NCI-H146 treated with DMSO at 0.1 percent for 48 hours (cell line): ENCODE data around the gene SH3TC2.
"Not testable (repeated sequence)": the region's sequence is repeated elsewhere in the genome, so short reads cannot be mapped to it uniquely, and the experiment has no call there.

Experiments used
- DNase-seq: peaks from one replicate; lab custom pipeline; 2025; ENCODE audit not compliant: unreplicated experiment; lab: John Stamatoyannopoulos, UW

The SH3TC2 gene

DNA sequence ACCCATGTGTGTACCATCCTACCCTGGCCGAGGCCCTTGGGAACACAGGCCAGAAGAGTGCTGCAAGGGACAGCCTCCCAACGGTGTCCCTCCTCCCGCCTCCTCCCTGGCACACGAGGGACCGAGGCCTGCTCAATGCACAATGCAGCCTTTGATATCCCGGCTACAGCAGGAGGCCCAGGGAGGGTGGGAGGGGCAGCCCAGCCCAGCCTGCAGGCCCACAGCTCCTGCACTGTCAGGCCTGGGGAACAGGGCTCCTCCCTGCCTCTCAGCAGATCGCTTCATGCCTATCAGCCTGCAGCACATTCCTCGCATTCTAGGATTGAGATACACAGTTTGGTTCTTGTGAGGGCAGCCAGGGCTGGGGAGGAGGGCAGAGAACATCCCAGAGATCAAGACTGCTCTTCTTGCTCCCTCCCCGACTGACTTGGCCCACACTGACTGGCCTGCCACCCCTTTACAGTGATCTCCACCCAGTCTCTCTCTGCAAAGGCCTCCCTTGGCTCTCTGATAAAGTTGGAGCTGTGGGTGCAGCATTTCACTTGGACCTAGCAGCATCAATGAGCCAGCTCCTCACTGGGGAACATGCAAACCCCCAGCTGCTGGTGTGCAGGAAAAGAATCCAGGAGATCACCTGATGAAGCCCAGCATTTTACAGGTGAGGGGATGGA lies at the start of gene SH3TC2:
TSS of gene SH3TC2 (minus strand) at position 46 of the 671 bp plus-strand sequence. CDS start at position 6, 40 bp downstream.
- DNase-seq = no peak

DNA sequence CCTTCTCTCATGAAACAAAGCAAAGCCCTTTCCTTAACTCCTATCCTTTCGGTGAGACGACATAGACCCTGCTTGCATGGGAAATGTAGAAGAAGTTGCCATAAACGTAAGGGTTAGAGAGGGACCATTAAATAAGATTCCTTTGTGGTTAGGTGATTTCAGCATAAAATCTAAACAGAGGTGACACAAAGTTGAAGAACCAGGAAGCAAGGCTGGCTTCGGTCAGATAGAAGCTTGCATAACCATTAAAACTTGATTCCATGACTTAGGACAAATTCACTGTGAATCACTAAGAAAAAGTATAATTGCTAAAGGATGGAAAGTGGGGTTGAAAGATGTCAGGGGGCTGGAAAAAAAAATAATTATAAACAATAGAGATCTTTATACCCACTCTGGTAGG lies 47.5 kb upstream of the SH3TC2 start:
- no peak for DNase-seq

DNA sequence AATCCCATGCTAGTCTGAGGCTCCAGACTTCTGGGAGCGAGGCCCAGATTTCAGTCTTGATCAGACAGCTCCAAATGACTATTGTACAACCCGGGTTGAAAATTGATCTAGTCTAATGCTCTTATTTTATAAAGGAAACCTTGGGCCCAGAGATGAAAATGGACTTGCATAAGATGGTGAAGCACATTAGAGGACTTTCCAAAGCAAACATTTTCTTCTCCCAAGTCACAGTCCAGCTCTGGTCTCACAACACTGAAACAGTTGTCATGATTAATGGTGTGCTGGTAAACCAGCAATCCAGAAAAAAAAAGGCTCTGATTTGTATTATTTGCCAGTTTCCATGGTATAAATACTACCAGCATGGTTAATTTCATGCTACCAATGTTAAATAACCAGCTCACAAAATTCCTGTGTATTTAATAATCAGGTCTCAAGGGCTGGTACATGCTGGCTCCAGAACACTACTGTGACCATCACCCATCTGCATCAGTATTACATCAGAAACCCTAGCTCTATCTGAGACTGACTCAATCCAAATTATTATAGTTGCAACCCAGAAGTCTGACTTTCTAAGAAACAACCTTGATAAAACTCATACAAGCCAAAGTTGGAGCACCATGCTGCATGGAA lies 45.9 kb upstream of the SH3TC2 start:
- no peak for DNase-seq

DNA sequence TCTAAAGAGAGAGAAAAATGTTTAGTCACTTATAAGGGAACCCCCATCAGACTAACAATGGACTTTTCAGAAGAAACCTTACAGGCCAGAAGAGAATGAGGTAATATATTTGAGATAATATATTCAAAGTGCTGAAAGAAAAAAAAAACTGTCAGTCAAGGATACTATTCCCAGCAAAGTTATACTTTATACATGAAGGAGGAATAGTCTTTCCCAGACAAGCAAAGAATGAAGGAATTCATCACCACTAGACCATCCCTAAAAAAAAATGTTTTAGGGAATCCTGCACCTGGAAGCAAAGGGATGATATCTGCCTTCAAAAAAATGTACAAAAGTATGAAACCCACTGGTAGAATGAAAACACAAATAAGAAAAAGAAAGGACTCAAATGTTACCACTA lies 37.5 kb upstream of the SH3TC2 start:
- no peak for DNase-seq

DNA sequence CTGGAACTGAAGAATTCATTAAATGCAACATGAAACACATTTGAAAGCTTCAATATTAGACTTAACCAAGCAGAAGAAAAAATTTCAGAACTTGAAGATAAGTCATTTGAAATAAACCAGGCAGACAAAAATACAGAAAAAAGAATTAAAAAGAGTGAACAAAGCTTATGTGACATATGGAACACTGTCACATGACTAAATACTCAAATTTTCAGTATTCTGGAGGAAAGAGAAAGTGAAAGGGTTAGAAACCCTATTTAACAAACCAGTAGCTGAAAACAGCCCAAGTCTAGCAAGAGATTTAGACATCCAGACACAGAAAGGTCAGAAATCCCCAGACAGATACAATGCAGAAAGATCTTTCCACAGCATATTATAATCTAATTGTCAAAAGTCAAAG lies 37.1 kb upstream of the SH3TC2 start:
- DNase-seq = no peak

DNA sequence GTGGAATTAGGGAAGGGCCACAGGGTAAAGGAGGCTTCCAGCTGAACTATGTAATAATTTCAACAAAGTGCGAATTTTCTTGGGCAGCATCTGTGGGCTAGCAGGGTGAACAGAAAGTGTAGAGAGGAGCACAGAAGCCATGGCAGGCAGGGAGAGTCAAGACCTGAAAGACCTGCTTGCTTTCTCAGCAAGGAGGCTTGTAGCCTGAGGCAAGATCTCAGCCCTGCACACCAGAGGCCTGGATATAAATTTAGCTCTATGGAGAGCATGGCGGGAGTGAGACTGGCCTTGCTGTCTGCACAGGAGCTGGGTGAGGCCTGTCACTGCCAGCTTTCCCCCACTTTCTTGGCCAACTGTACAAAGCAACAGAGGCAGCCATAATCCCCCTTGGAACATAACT lies 32.1 kb upstream of the SH3TC2 start:
- DNase-seq = no peak

DNA sequence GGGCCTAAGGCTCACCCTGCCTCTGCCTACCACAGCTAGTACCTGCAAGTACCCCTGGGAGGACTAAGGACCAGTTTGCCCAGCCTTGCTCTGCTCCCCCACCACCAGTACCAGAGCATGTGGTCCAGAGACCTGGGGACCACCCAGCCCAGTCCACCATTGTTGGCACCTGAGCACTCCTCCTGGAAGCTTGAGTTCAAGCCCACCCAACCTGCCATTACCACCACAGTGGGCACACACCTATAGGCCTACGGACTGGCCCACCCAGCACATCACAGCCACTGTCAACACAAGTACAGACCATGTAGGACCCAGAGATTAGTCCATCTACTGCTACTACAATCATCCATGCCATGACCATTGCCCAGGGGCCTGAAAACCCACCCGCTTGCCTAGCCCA lies 30.8 kb upstream of the SH3TC2 start:
- no peak for DNase-seq

DNA sequence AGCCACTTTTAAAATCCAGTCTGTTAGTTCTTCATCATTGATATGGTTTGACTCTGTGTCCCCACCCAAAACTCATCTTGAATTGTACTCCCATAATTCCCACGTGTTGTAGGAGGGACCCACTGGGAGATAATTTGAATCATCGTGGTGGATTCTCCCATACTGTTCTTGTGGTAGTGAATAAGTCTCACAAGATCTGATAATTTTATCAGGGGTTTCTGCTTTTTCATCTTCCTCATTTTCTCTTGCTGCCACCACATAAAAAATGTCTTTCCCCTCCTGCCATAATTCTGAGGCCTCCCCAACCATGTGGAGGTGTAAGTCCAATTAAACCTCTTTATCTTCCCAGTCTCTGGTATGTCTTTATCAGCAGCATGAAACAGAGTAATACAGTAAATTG lies 26.9 kb upstream of the SH3TC2 start:
- DNase-seq = no peak

DNA sequence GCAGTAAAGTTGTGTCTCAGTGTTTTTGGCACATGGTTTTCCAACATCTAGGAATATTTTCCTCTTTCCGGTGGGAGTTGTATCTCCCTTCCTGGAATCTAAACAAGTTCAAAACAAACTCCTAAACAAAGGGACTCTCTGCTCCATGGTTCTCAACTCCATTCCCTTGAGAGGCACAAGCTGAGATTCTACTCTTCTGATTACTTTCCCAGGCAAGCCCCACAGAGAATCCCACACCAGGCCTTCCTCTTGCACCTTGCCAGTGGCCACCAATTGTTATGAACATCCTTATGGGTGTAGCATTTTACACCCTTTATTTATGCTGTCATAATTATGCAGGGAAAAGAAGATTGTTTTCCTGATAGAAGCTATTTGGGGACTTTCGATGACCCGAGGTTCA lies 25.8 kb upstream of the SH3TC2 start:
- DNase-seq = no peak

DNA sequence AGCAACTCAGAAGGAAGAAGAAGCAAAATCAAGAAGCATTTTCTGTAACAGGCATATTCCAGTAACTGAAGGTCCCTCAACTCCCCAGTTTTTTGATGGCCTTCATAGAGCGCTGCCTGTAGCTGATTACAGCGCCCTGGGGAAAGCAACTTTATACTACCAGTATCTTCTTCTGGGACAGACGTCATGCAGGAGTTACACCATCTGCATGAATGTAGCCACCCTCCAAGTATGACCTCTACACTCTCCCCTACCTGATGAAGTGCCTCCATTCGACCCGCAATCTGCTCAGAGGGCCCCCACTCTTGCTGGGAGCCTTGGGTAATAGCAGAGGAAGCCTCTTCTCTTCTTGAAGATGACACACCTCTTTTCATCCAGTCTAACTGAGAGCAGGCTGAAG lies 21.0 kb upstream of the SH3TC2 start:
- DNase-seq = no peak

DNA sequence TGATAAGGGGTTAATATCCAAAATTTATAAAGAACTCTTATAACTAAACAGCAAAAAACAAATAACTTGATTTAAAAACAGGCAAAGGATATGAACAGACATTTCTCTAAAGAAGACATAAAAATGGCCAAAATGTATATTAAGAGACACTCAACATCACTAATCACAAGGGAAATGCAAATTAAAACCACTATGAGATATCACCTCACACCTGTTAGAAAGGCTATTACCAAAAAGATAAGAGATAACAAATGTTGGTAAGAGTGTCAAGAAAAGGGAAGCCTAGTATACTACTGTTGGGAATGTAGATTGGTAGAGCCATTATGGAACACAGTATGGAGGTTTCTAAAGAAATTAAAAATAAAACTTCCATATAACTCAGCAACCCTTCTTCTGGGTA lies 19.4 kb upstream of the SH3TC2 start:
- DNase-seq = no peak

DNA sequence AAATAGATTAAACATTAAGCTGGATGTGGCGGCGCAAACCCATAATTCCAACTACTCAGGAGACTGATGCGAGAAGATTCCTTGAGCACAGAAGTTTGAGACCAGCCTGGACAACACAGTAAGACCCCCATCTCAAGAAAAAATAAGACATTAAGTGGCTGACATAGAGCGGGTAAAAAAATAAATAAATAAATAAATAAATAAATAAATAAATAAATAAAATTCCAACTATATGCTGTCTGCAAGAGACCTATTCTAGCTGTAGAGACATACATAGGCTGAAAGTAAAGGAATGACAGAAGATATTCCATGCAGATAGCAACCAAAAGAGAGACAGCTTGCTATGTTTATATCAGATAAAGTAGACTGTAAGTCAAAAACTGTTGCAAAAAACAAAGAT lies 17.4 kb upstream of the SH3TC2 start:
- DNase-seq = no peak

DNA sequence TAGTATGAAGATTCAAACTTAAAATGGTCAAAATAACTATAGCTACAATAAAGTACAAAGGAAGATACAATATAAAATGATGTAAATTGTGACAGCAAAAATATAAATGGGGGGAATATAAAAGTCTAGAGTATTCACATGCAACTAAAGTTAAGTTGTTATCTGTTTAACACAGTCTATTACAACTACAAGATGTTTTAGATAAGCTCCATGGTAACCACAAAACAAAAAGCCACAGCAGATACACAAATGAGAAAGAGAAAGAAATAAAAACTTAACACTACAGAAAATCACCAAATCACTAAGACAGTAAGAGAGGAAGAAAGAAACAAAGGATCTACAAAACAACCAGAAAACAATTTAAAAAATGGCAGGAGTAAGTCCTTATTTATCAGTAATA lies 17.0 kb upstream of the SH3TC2 start:
- no peak for DNase-seq

DNA sequence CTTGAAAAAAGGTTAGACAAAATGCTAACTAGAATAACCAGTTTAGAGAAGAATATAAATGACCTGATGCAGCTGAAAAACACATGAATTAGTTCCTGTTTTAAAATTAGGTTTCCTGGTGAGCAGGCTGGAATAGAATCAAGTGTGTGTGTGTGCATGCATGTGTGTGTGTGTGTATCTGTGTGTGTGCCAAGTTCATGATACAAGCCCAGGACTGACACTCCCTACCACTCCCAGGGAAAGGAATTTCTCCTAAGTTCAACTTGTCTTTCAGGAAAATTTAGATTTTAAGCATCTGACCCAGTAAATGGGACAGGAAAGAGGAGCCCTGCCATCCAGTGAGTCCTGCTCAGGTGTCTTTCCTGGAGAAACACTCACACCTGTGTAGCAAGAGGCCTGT lies 11.2 kb upstream of the SH3TC2 start:
- not testable (repeated sequence) for DNase-seq

DNA sequence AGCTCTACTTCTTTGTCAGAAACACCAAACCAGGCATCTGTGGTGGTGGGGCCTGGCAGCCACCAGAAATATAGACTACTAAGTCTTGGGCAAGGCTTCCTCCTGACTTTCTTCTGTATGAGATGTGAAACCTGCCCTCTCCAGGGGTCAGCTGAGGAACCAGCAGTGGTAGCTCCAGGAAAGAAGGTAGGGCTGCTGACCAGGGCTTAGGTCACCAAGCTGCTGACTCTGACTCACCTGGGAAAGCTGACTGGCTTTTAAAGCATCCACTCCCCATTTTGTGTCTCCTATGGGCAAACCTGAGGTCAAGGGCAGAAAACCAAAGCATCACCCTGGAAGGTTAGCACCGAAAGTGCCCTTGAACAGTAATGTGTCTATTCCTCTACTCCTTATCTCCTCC lies 10.4 kb upstream of the SH3TC2 start:
- DNase-seq = no peak

DNA sequence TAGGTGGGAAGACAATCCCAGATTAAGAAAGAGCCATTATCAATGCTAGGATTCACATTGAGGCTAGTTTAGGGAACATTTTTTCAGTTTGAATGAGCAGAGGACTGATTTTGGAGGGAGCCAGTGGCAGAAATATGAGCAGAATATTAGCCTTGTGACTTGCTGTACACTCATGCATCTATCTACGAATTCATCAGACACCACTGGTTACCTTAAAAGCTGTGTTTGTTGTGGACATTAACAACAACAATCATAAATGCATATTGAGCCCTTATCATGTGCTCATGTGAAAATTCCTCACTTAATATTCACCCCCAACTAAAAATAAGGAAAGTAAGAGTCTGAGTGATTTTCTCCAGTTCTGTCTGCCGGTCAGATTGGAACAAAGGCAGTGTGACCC lies 9.9 kb upstream of the SH3TC2 start:
- no peak for DNase-seq

DNA sequence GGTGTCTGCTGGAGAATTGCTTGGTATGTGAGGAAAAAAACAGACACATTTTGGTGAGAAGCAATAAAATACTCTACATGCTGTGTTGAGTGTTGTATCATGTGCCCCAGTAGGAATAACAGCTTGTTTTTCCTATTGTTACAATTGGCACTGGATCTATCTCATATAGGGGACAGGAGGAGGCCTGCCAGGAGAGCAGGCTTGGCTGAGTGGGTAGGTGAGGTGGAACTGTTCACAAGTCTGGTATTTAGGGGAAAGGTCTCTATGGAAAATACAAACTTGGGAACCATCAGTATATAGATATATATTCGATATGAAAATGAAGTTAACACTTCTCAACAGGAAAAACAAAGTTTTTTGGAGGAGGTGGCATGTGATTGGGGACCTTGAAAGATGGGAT lies 9.5 kb upstream of the SH3TC2 start:
- no peak for DNase-seq

DNA sequence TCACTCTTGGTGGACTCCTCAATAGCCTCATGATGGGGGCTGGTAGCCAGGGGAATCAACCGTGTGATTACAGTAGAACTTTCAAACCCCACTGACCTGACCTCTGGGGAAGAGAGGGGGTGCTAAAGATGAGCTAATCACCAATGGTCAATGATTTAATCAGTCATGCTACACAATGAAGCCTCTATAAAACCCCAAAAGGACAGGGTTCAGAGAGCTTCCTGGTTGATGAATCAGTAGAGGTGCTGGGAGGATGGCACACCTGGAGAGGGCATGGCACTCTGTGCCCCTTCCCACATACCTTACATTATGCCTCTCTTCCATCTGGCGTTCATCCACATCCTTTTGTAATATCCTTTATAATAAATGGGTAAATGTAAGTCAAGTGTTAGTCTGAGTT lies 8.9 kb upstream of the SH3TC2 start:
- DNase-seq = no peak

DNA sequence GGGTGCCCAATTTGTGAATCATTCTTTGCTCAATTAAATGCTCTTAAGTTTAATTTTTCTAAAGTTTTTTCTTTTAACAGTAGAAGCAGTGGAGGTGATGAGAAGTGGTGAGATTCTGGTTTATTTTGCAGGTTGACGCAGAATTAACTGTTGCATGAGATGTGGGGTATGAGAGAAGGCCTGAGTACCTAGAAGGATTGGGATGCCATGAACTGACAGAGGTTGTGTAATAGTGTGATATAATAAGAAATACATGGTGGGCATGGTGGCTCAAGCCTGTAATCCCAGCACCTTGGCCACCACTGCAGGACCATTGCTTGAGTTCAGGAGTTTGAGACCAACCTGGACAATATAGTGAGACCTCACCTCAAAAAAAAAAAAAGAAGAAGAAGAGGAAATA lies 8.4 kb upstream of the SH3TC2 start:
- no peak for DNase-seq

DNA sequence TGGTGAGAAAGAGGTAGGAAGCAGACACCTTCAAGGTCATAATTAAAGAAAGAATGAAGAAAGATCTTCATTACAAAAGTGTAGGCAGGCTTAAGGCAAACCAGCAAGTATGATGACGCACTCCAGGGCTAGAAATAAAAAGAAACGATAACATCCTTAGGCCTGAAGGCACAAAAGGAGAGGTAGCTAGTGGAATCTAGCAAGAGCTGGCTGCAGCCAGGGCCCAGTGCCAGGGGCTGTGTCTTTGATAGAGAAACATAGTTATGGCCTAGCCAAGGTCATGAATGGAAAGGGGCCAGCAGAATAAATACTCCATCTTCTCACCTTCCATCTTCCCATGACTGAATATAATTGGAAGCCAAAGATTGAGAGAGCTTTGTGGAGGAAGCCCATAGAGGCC lies 6.8 kb upstream of the SH3TC2 start:
- no peak for DNase-seq

DNA sequence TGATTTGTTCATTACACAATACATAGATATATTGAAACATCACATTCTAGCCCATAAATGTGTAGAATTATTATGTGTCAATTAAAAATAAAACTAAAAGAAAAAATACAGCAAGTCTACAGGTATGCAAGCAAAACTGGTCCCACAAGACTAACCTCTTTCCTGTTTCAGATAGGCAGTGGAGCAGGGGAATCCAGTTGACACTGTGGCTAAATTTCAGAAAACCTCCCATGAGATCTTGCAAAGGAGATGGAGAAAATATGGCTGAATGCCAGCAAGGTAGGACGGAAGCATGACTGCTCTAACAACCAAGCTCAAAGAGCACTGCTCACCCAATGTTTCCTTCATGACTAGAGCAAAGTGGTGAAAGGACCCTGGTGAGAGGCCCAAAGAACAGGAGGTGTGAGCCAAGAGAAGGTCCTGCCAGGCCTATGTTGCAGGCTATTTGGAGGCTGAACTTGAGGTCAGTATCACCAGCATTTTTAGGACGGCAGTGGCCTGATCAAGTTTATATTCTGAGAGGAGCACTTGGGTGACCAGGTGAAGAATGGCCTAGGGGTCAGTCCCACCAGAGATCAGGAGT lies 1.1 kb upstream of the SH3TC2 start:
- no peak for DNase-seq

DNA sequence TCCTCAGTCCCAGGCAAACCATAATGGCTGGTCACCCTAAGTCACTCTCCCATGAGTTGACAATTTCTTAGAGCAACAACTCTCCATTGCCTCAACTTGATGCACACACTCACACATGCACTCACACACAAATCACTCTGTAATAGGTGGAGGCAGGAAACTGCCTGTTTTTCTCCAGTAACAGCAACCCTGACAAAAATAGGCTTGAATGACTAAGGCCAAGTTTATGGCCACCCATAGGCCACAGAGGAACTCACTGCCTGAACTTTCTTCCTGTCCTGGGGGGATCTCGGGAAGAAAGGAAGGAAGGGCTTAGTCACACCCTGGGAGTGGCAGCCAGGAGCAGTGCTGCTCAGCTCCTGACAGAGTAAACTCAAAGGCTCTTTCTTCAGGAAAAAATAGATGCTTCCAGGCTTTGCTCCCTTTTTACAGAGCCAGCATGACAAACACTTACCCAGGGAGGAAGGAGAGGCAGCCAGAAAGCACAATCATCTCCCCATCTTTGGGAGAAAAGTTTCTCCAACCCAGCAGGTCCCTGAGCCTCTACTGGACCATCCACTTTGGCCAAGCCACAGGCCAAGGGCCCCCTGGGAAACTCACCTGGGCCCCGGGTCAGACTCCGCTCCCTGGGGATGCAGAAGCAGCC lies 368 bp downstream of the SH3TC2 start:
- DNase-seq = no peak
